GM10847 (cell line): ENCODE data around the gene RNF17.

Experiments used
- POLR2A ChIP-seq: IDR thresholded peaks from 2 replicates; pipeline ENCODE4 v1.6.1; 2011; ENCODE audit not compliant: insufficient read length; ENCODE audit errors: extremely low read depth

RNF17 gene

DNA sequence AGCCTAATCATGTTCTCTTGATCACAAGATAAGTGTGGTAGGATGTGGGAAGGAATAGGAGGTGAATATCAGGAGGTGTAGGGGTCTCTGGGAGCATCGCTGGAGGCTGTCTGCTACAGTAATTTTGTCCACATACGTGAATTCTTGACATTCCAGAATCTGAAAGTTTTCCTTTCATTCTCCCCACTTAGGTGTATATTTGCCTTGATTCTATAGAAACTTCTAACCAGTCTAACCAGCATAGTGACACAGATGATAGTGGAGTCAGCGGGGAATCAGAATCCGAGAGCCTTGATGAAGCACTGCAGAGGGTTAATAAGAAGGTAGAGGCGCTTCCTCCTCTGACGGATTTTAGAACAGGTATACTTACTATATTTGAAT, 106.4 kb downstream of the RNF17 start:
- TF ChIP-seq POLR2A, result no peak

DNA sequence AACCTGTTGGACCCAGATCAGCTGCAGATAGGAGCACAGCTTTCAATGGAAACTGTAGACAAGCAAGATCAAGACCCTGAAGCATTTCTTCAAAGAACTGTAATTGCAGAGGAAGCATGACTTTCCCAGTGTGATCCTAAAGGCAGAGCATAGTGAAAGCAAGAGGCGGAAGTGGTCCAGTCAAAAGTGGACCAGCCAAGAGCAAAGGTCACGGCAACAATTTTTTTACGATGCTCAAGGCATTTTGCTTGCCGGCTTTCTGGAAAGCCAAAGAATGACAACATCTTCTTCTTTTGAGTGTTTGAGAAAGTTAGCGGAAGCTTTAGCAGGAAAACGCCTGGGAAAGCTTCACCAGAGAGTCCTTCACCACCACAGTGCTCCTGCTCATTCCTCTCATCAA, 111.6 kb downstream of the RNF17 start:
- TF ChIP-seq POLR2A, result no peak

DNA sequence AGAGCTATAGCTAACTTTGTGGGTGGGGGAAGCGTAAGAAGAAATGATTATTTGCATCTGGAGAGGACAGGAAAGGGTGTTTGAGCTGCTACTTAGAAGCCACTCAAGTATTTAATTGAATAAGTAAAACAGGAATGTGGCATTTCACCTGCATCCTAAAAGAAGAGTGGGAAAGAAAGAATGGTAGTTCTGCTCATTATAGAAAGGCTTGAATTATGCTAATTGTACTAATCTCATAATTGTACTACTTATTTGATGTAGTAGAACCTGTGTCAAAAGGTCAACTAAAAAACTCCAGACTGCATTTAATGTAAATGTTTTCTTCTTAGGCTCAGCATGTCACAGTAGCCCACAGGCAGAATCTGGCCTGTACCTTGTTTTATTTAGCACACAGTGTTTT, 113.6 kb downstream of the RNF17 start:
- TF ChIP-seq POLR2A, result no peak

DNA sequence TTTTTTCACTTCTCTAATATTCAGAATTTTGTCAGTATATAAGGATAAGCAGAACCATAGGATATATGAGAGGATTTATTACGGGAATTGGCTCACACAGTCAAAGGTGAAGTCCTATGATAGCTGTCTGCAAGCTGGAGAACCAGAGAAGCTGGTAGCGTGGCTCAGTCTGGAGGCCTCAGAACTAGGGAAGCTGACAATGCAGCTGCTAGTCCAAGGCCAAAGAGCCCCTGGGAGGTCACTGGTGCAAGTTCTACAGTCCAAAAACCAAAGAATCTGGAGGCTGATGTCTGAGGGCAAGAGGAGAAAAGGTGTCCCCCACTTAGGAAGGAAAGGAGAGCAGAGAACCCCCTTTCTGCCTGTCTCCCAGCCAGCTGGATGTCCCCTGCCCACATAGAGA, 114.4 kb downstream of the RNF17 start:
- no peak for TF ChIP-seq POLR2A

DNA sequence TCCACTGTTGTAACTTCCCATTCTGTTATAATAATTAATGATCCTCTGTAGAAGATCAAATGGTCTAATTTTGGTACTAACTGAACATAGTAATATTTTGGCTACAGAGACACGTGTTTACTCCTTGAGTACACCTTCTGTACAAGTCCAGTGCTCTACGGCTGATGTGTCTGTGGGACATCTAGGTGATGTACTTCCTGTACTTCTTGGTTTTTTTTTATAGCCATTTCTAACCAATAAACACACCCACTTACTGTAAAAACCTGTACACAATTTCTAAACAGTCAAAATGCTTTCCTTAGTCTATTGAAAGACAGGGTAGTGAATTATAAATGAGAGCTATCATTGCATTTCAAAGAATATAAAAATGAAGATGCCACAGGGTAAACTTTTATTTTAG, 118.7 kb downstream of the RNF17 start:
- no peak for TF ChIP-seq POLR2A

DNA sequence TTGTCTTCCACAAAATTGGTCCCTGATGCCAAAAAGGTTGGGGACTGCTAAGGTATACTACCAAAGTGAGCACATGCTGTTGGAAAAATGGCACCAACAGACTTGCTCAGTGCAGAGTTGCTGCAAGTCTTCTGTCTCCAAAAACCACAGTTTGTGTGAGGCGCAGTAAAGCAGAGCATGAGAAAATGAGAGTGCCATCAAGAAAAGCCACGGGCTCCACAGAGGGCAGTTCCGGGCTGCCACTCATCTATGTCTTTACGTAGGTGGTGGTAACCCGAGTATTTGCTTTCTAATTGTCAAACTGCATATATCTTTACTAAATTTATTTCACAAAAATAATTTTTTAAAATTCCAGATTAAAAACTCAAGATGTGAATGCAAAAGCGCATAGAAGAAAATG, 123.8 kb downstream of the RNF17 start:
- no peak for TF ChIP-seq POLR2A

DNA sequence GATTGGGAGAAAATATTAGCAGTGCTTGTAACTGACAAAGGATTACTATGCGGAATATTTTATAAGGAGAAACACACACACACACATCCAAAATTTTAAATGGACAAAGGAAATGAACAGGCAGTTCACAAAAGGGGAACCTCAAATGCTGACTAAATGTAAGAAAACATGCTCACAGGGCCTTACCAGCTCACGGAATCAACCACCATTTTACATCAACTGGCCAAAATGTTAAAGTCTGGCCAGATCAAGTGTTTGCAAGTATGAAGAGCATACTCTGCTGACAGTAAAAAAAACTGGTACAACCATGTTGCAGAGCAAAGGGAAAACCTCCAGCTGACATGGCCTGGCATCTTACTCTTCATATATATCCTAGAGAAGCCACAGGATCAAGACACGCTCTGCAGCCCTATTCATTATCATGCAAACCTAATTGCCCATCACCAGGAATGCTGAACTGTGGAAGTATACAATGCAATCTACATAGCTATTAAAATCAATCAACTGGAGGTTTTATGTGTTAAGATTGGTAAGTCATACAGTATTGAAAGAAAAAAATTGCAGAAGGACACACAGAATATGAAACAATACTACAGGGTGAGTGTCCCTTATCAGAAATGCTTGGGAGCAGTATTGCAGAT, 124.4 kb downstream of the RNF17 start:
- no peak for TF ChIP-seq POLR2A

DNA sequence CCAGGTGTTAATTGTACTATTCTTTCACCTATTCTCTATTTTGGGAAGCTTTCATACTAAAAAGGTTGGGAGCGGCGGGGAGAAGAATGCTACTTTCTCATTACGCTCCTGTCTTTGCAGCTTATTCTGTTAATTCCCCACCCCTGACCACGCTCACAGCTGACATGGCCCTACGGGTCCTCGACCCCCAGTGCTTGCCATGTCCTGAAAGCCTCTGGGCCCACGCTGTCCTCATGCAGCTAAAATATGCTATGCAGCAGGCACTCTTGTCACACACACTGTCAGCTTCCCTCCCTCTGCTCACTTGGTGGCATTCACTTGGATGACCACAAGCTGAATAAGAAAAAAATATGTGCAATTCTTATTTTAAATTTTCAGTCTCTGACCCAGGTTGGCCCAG, 126.3 kb downstream of the RNF17 start:
- no peak for TF ChIP-seq POLR2A

DNA sequence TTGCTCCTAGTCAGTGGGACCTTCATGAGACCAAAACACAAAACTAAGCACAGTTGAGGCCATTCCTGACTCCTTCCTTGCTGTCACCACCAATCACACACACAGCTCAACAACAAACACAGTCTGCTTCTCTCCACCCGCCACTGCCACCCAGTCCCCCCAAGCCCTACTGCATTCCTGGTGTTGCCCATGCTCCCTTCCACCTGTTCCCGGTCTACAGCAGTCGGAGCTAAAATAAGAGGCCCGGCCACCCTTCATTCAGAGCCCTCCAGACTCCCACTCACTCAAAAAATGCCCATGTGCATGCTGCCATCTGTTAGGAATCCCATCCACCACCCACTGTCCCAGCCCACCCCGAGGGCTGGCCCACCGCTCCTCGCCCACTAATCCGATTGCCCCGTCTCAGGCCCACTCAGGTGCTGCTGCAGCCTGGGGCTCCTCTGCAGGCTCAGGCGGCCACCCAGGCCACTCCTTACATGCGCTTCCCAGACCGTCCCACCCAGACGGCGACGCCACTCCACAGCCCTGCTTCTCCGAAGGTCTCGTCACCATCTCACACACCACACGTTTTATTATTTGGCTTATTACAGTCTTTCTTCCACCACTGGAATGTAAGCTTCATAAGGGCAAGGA, 127.6 kb downstream of the RNF17 start:
- no peak for TF ChIP-seq POLR2A

DNA sequence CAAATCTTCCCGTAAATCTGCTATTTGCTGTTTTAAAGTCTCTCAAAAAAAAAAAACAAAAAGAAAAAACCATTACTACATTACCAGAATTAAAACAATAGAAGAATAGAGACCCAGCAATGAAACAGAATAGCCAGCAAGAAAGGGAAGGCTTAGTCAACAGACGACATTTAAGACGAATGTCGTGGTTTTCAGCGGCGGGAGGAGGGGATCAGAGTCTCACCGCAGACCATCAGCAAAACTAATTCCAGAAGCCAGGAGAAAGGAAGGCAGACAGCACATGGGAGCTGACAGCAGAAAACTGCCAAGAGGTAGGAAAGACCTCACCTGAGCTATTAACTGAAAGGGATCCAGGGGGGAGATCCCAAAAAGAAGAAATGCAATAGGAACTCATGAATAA, 128.9 kb downstream of the RNF17 start:
- TF ChIP-seq POLR2A, result no peak

DNA sequence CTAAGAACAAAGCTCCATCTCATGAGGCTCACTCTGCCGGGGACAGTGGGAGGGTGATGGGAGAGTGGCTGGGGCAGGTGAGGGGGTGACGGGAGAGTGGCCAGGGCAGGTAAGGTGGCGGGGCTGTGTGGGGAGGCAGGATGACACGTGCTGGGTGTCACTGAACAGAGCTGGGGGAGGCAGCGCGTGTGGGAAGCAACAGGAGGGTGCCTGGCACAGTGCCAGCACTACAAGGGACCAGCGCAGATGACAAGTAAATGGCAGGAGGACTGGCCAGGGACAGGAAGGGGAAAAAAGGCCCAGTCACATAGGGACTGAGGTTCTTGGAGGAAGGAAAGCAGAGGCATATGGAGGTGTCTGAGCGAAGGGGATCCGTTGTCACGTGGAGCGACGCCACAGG, 129.9 kb downstream of the RNF17 start:
- no peak for TF ChIP-seq POLR2A

DNA sequence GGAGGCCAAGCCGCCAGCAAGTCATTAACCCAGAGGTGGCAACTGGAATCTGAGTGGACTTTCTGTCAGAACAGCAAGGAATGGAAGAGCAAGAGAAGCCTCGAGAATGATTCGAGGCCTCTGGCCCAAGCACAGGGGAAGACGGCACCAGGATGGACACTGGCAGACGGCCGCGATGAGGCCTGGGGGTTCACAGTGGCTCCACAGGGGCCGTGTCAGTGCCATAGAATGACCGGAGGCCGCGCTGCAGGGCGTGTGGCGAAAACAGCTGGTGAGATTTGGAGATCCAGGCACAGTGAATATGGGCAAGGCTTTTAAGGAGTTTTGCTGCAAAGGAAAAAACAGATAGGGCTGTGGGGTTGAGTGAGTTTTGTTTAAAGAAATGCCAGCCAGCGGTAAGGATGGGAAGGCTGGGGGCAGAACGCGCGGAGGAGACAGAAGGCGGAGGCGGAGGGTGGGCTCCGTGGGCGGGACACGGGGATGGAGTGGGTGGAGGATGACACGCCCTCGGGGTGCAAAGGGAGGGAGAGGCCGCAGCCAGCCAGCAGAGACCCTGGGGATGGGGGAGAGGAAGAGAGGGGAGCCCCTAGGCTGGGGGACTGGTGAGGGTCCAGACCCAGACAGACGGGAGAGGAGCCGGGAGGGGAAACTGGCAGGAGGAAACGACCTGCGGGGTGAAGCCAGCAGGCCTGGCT, 130.5 kb downstream of the RNF17 start:
- no peak for TF ChIP-seq POLR2A

DNA sequence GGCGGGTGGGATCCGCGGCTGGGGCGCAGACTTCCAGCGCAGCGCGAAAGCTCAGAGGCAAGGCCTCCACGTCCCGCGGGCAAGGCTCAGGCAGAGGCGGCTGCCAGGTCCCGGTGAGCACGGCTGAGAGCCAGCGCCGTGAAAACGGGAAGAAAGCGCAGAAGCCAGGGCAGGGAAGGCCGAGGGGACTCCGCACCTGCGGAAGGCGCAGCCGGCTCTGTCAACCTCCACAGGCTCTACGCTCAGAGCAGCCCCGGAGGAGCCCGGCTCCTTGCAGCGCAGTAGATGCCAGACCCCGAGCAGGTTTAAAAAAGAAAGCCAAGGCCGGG, 131.0 kb downstream of the RNF17 start:
- TF ChIP-seq POLR2A, result no peak

DNA sequence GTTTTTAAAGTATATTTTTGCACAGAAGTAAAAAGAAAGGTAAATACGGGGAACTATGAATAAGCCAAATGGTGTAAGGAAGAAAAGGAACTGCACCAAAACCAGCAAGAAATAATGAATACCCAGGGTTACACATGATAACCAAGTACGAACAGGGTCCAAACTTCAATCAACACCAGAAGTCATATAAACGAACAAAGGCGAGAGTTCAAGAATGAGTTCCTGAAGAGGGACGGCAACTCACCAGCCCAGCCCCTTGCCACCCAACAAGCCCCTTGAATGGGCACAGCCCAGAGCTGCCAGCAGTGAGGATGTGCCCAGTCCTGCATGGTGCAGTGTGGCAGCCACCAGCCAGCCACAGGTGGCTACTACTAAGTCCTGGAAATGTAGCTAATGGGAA, 132.1 kb downstream of the RNF17 start:
- TF ChIP-seq POLR2A, result no peak

DNA sequence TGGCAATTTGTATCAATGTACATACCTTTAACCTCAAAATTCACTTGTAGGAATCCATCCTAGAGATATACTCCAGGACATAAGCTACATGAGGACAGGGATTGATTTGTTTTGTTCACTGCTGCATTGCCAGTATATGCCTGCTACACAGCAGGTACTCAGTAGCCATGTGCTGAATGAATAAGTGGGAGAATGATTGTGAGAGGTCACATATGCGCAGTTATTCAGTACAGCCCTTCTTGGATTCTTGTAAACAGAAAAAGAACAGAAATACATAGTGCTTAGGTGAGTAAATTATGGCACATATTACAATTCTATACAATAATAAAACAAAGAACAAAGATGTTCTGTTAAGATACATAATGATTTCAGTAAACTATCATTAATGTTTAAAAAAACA, 133.3 kb downstream of the RNF17 start:
- TF ChIP-seq POLR2A, result no peak

DNA sequence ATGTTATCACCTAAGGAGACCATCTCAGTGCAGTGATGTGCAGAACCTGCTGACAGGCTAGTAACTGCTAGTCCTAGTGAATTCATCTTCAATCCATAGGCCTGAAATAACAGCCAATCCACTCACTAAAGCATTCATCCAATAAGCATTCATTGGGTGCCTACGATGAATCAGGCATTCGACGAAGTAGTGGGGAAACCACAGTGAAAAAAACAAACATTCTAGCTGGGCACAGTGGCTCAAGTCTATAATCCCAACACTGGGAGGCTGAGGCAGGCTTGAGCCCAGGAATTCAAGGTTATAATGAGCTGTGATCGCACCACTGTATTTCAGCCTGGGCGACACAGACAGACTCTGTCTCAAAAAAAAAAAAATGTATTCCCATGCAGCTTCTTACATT, 135.6 kb downstream of the RNF17 start:
- no peak for TF ChIP-seq POLR2A

DNA sequence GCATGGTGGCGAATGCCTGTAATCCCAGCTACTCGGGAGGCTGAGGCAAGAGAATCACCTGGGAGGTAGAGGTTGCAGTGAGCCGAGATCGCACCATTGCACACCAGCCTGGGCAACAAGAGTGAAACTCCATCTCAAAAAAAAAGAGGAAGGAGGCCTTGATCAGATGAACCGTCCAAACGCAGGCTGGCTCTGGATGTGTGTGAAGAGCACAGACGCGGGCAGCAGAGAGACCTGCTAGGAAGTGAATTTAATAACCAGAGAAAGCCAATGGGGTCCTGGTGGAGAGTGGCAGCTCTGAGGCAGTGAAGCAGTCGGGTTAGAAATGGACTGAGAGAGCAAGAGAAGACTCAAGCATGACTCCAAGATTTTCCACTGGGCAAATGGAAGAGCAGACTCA, 136.5 kb downstream of the RNF17 start:
- TF ChIP-seq POLR2A, result no peak
